Measurements from ENCODE around the gene ARAP2.

ARAP2 gene, protein sequence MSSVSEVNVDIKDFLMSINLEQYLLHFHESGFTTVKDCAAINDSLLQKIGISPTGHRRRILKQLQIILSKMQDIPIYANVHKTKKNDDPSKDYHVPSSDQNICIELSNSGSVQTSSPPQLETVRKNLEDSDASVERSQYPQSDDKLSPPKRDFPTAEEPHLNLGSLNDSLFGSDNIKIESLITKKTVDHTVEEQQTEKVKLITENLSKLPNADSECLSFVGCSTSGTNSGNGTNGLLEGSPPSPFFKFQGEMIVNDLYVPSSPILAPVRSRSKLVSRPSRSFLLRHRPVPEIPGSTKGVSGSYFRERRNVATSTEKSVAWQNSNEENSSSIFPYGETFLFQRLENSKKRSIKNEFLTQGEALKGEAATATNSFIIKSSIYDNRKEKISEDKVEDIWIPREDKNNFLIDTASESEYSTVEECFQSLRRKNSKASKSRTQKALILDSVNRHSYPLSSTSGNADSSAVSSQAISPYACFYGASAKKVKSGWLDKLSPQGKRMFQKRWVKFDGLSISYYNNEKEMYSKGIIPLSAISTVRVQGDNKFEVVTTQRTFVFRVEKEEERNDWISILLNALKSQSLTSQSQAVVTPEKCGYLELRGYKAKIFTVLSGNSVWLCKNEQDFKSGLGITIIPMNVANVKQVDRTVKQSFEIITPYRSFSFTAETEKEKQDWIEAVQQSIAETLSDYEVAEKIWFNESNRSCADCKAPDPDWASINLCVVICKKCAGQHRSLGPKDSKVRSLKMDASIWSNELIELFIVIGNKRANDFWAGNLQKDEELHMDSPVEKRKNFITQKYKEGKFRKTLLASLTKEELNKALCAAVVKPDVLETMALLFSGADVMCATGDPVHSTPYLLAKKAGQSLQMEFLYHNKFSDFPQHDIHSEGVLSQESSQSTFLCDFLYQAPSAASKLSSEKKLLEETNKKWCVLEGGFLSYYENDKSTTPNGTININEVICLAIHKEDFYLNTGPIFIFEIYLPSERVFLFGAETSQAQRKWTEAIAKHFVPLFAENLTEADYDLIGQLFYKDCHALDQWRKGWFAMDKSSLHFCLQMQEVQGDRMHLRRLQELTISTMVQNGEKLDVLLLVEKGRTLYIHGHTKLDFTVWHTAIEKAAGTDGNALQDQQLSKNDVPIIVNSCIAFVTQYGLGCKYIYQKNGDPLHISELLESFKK (N-terminal part only)

DNA sequence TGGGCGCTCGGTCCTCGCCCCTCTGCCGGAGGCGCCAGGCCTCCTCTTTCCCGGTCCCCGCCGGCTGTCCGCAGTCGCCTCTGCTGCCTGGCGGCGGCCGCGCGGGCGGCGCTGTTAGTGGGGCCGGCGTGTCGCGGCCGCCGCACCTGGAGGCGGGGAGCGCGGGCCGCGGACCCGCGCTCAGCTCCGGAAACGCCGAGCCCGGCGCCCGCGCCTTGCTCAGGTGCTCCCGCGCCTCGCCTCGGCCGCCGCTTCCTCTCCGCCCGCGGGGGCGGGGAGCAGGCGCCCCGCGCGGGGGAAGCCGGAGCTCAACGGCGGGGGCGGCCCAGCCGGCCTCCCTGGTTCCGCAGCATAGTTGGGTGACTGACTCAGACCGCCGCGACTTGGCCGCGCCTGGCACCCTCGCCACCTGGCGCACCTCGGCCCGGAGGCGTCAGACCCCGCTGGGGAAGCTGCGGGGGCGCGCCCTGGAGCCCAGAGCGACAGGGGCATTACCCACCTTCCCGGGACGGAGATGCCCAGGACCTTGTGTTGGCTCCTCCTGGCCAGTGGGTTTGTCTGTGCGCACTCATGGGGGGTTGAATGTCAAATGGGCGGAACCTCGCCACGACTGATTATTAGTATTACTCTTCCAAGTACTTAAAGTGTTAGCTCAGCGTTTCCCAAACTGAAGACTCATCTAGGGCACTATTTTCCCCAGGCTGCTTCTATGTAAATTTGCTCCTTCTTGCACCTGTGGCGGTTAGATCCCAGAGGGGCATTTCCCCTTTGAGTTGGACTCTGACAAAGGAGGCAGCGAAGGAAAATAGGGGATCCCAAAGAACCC lies at the start of gene ARAP2:
ARAP2 (minus strand) TSS at position 258 of the 826 bp plus-strand sequence. CDS start 15,028 bp downstream, outside the sequence.
- peak; percentile 42 to 62 (median 48) for DNase-seq (ENCODE audit: low read depth in 2 of 3, low spot score in 1 of 3)

DNA sequence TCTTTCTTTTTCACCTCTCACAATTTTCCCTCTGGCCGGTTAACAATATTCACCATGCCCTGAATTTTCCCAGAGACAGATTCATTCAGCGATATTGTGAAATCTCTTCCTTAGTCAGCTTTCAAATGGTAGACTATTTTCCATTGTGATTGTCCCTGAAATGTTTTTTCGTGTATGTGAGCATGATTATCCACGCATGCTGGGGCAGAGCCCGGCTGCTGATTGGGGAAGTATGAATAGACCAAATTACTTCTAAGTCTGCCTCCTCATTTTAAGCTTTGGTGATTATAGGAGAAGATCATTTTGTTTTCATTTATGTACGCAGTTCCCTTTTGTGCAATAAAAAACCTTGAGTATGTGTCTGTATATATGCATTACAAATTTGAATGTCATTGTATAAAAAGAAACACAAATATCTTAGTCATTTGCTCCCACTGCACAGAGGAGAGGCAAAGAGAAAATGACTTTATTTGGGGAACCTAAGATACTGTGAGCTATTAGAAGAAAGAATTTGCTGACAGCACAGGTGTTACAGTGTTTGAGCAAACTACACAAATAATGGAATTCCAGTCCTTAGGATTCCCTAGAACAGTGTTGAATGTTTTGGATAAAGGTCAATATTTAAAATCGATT lies 48.4 kb upstream of the ARAP2 start:
- DNase-seq (ENCODE audit: low read depth in 2 of 3, low spot score in 1 of 3), result no peak

DNA sequence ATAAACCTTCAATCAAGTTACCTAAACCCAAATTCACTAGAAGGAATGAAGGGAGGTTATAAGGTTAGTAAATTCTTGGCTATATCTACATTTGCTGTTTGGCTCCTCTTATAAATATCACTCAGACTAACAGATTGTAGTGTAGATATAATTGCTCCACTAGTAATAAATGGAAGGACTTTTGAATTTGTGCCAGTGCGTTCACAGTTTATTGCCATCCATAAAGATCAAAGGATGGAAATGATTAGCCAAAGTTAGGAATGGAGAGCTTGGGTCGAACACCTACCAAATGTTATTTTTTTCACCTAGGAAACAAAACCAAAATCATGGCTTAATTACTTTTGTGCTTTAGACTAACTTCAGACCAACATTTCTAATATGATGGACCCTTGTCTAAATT lies 46.3 kb upstream of the ARAP2 start:
- no peak for DNase-seq (ENCODE audit: low read depth in 2 of 3, low spot score in 1 of 3)

DNA sequence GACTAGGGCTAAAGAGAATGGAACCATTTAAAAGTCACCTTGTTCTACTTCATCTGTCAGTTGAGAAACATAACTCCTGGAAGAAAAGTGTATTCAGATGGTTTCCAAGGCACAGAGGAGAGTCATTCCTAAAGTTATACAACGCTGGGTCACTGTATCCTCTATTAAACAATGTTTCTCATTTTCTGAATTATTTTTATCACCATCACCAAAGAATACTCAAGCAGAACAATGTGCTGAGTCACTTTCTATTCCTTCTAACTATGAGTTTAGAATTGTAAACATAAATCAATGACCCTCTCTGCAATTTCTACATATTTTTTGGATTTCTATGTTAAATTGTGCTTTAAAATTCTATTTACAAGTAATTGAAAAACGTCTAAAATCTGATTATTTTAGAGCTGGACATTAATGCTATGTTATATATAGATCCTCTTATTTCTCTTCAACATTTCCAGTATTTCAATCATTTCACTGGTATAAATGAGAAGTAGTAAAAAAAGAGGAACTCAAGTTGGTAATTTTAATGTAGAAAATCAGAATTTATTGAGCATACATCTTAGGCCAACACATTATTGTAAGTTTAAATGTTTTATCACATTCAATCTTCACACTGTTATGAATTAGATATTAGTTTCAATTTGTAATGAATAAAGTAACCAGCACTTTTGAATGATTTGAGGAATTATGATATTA lies 44.6 kb upstream of the ARAP2 start:
- no peak for DNase-seq (ENCODE audit: low read depth in 2 of 3, low spot score in 1 of 3)

DNA sequence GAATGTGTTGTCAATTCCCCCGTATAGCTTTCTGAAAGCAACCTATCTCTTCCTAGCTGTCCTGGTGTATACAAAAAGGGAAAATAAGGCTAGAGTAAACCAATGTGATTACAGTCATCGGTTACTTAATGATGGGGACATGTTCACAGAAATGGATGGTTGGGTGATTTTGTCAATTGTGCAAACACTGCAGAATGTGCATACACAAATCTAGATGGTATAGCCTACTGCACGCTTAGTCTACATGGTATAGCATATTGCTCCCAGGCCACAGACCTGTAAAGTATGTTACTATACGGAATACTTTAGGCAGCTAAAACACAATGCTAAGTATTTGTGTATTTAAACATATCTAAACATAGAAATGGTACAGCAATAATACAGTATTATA lies 42.2 kb upstream of the ARAP2 start:
- no peak for DNase-seq (ENCODE audit: low read depth in 2 of 3, low spot score in 1 of 3)

DNA sequence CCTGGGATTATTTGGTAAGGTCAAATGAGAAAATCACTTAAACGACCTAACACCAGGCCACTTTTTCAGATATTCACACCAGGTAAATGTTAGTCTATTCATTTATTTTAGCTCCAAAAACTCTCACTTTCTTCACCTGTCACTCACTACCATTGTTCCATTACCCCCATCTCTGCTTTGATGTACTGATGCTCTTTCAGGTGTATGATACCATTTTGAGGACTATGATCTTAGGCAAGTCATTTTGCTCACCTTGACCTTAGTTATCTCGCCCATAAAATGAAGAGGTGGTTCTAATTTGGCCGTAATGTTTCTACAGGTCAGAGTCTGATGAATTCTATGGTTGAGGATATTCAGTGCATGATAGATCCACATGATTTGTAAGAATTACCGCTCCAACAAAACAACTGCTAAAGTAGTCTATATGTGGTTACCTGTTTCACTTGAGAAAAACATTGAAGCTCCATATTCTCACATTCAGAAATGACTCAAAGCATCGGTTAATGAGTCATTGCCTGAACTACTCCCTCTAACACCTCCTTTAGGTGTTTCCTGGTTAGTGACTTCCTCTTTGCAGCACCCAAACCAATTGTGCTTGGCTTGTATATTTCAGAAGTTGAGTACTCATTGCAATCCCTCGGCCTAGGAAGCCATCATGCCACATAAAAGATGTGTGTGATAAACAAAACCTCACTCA lies 41.6 kb upstream of the ARAP2 start:
- peak; percentile 39 to 53 (median 53) for DNase-seq (ENCODE audit: low read depth in 2 of 3, low spot score in 1 of 3)

DNA sequence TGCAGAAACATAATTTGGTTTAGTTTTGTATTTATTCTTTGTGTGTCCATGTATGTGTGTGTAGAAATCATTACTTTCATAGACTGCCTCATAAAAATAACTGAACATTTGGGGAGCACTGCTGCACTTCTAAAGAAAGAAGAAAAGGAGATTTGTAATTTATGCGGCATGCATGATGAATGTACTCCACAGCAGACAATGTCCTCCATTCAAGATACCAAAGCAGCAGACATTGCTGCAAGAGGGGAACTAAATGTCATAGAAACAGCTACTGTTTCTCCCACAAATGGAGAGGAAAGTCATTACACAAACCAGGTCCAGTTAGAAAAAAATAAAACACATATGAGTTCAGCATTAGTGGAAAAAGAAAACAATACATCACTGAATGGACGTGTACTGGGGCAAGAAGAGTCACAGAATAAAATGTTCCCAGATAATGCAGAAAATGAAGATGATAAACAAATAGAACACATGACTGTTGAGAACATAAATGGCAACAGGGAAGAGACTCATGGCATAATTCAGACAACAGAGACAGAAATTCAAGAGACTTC lies 39.7 kb upstream of the ARAP2 start:
- DNase-seq (ENCODE audit: low read depth in 2 of 3, low spot score in 1 of 3), result no peak

DNA sequence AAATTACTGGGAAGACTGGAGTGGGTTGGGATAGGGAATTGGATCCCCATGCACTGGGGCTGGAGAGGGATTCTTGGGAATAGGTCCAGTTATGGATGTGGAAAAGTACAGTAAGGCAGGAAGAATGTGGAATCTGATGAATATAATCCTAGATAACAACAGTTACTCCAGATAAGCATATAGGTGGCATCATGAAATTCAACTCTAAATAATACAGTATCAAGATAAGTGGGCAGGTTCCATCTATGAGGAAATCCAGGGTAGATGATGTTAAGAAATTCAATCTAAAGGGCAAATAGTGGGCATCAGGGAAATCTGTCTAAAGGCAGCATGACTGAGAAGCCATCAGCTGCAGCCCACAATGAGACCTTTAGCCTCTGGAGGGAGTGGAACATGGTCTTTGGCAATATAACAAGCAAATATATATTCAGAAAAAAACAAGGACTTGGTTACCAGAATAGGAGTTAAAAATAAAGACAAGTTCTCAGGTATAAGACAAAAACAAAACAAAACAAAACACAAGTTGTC lies 38.3 kb upstream of the ARAP2 start:
- DNase-seq (ENCODE audit: low read depth in 2 of 3, low spot score in 1 of 3), result no peak

DNA sequence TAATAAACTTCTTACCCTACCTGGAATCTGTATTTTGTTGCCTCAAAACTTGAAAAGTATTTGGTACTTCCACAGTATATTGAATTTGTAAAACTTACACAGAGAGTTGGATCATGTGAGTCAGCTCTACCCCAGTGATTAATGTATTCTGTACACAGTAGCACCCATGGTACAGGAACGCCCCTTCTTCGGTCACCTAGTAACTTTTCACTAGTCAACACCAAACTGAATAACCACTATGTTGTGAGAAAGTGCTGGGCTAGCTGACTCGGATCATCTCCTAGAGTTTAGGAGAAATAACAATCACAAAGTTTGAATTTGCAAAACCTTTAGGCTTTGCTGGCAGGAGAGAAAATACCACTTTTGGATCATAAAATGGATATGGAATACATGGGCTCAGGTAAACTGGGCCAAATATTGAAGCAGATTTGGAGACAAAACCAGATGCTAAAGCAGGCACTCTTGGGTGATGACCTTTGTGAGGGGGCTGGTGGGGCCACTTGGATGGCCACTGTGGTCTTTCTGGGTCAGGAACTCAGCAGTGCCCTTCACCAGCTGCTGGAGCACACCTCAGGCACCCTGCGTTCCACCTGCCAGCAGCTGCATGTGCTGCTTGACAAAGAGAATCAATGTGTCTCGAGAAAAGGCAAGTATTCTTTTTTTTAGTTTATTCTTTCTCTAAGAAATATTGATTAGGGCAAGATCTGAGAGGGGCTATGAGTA lies 37.2 kb upstream of the ARAP2 start, which contains the start of gene DTHD1:
DTHD1 (plus strand) TSS at position 233 of the 723 bp plus-strand sequence; CDS start at position 376, 143 bp downstream.
- DNase-seq (ENCODE audit: low read depth in 2 of 3, low spot score in 1 of 3), result peak in 2 of 3 donors; percentile 15 to 46

DNA sequence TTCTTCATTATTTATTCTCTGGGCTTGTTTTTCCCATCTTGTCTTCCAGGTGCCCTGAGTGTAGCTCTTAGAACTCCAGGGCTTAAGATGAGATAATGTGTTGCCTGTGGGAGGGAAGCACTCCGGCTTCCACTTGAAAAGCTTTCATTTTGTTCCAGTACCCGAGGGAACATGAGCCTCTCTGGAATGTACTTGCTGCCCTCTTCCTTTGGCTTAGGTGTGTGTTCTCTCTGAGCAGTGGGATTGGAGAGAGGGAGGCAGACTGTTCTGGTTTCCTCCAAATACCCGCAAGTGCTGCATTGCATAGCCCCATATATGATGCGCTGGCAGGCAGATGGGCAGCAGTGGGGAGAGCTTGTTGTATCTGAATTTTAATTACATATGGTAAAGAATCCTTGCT lies 36.2 kb upstream of the ARAP2 start:
- DNase-seq (ENCODE audit: low read depth in 2 of 3, low spot score in 1 of 3), result no peak

DNA sequence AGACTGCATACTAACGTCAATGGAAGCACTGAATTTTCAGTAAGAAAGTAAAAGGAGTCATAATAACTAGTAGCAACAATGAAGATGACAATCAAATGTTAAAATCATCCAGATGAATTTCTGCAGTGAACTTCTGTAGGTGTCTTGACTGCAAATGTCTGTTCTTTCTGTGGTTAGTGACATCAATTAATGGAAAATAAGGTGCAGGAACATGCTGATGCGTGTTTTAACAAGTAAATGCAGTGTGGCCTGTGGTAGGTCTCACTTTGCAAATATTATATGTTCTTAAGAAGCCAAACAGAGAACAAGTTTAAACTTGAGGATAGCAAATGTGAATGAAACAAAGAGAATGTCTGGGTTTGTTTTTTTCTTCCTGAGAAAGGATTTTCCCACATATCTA lies 34.5 kb upstream of the ARAP2 start:
- DNase-seq (ENCODE audit: low read depth in 2 of 3, low spot score in 1 of 3), result no peak

DNA sequence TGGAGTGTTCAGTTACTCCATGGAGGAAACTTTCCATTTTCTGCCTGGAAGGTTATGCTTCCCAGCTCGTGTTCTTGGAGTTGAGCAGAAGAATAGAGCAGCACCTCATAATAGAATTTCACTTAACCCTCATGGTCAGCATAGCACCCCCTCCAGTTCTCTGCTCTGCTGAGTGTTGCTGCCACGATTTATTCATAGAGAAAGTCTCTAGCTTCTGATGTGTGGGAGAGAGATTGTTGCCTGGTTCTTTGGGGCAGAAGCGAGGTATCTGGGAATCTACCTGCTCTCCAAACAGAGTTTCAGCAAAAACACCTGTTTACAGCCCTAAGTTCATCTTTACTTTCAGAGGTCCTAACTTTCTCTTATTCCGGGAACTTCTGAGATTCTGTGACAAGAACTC lies 33.2 kb upstream of the ARAP2 start:
- DNase-seq (ENCODE audit: low read depth in 2 of 3, low spot score in 1 of 3), result no peak

DNA sequence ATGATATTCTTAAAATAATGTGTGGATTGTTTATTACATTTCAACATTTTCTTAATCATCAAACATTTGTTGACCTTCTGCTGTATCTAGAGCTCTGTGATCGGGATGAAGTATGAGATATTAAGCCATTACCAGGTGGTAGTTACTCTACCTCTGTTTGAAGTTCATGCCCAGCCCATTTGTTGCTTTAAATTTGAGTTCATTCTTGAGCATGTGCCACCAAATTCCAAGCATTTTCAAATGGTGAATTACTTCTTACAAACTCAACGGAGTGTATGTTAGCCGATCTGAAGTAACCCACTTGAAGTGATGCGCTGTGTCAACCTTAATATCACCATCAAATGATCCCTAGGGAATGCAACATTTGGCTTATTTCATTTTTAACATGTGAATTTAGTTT lies 29.8 kb upstream of the ARAP2 start:
- no peak for DNase-seq (ENCODE audit: low read depth in 2 of 3, low spot score in 1 of 3)

DNA sequence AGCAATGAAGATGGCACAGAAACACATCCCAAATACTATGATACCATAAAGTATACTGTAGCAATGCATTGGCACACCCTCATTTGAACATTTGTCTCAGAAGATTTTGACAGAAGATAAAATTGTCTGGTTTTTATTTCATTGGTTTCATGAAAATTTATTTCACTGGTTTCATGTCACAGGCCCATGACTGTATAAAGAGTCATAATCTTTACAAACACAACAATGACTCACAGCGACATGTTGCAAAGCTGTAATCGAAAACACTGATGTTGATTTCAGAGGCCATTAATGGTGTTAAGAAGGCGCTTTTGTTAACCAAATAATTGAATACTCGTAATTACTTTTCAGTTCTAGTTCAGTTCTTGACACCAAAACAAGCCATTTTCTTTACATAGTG lies 29.0 kb upstream of the ARAP2 start:
- DNase-seq (ENCODE audit: low read depth in 2 of 3, low spot score in 1 of 3), result no peak

DNA sequence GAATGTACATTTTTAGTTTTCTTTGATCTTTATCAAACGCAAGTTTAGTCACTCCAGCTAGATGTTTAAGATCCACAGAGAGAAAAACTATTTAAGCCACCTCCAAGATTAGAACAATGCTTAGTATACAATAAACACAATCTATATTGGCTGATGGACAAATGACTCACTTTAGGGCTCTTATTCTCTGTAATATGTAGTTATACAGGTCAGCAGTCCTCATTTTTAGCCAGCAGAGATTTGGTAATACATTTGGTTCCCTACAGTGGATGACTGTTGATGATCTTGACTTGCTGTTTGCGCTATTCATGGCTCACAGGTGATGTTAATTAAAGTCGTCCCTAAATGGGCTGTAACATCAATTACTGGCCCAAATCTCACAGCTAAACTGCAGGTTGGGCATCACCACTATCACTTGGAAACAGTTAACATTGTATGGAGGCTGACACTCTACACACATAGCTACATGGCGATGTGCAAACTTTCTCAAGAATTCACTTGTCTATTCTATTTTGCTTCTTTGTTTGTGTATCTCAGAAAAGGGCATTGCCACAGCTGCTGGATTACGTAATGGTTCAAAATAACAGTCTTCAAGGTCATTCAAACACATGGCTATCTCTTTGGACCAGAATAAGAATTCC lies 25.3 kb upstream of the ARAP2 start:
- DNase-seq (ENCODE audit: low read depth in 2 of 3, low spot score in 1 of 3), result no peak

DNA sequence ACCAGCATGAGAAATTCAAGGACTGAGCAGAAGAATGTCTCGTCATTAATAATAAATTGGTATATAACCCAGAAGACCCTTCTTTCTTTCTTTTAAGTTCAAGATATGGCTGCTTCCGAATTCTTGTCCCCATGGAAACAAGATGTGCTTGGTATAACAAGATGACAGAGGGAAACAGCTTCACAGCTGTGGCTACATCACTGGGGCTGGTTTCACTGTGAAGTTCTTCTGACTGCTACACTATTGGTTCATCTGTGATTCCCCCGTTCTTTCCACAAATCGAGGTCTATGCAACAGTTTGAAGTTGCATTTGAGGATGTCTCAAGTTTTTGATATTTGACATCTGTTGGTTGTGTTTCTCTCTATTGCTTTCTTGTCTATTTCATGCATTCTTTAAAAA lies 24.8 kb upstream of the ARAP2 start:
- peak in 1 of 3 donors; percentile 15 for DNase-seq (ENCODE audit: low read depth in 2 of 3, low spot score in 1 of 3)
